Panc1 (cell line): Measurements from ENCODE around the gene UST.

Source experiments
- CTCF ChIP-seq: fragments of 450-650 bp; IDR thresholded peaks from 2 replicates; pipeline ENCODE4 v1.5.1; 2017; ENCODE audit warnings: mild to moderate bottlenecking
- POLR2AphosphoS5 ChIP-seq: IDR thresholded peaks from 2 replicates; pipeline ENCODE4 v1.6.1; 2012; ENCODE audit warnings: mild to moderate bottlenecking, low read depth, low read length, moderate library complexity
- SIN3A ChIP-seq: IDR thresholded peaks from 2 replicates; pipeline ENCODE4 v1.6.1; 2012; ENCODE audit warnings: low read depth, mild to moderate bottlenecking, low read length, moderate library complexity, borderline replicate concordance; ENCODE audit not compliant: insufficient read depth
- TCF7L2 ChIP-seq: IDR thresholded peaks from 2 replicates; pipeline ENCODE4 v1.6.1; 2011; ENCODE audit warnings: mild to moderate bottlenecking, low read depth, low read length, inconsistent platforms

- TF ChIP-seq POLR2AphosphoS5 = no peak
- no peak for TF ChIP-seq CTCF
- TF ChIP-seq TCF7L2 = no peak
- no peak for TF ChIP-seq SIN3A
Measured at GRCh38 chr6:149087898-149088297, 341.1 kb downstream of the UST start.
